ENCODE results near the gene AHCYL2.

AHCYL2 gene

DNA sequence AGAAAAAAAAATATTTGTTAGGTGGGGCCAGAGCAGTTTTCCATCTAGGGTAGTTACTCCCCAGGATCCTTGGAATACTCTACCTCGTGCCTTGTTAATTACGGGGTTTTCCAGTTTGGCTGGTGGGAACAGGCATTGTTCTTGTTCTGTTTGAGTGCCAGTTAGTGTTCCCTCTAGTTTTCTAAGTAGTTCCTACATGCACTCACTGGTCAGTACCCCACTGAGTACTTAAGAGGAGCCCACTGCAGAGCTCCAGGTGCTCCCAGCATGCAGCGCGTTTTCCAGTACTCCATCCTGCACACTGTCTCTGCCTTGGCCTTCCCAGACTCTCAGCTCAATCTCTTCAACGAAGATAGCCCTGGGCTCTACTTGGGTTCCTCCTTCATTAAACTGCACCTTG, 58.0 kb downstream of the AHCYL2 start:
- Histone ChIP-seq H3K9me3 (ENCODE audit: severe bottlenecking) (no peaks in the 10 kb centered on the region), H3K27me3 (ENCODE audit: insufficient read depth, low read depth, severe bottlenecking) (no peaks in the 10 kb centered on the region), H3K27ac (no peak overlapping the region), H3K36me3 (no peaks in the 10 kb centered on the region), H3K4me3 (ENCODE audit: low read depth, low read length) (no peak overlapping the region)
- no peak for DNase-seq
- TF ChIP-seq, protein P1, sequence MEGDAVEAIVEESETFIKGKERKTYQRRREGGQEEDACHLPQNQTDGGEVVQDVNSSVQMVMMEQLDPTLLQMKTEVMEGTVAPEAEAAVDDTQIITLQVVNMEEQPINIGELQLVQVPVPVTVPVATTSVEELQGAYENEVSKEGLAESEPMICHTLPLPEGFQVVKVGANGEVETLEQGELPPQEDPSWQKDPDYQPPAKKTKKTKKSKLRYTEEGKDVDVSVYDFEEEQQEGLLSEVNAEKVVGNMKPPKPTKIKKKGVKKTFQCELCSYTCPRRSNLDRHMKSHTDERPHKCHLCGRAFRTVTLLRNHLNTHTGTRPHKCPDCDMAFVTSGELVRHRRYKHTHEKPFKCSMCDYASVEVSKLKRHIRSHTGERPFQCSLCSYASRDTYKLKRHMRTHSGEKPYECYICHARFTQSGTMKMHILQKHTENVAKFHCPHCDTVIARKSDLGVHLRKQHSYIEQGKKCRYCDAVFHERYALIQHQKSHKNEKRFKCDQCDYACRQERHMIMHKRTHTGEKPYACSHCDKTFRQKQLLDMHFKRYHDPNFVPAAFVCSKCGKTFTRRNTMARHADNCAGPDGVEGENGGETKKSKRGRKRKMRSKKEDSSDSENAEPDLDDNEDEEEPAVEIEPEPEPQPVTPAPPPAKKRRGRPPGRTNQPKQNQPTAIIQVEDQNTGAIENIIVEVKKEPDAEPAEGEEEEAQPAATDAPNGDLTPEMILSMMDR (IDR thresholded peaks at IDR 0.05; ENCODE audit: low read depth, low read length) = no peak

DNA sequence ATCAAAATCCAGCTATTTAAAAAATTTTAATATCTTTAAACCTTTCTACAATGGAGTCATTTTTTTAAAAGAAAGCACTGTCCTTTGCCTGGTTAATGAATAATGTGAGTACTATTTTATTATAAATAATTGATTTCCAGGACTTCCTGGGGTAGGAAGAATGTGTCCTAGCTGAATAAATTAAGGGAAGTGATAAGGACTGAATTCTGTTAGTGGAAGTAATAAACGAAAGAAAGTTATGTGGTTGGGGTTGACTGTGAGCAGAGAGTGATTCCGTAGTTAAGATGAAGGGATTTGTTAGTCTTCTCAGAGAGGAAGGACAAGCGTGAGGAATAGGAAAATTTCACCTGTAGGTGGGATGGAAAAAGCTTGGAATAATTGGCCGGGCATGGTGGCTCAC, 59.1 kb downstream of the AHCYL2 start:
- Histone ChIP-seq H3K4me3 (ENCODE audit: low read depth, low read length) (no peak overlapping the region), H3K27ac (no peak overlapping the region), H3K9me3 (ENCODE audit: severe bottlenecking) (no peaks in the 10 kb centered on the region), H3K27me3 (ENCODE audit: insufficient read depth, low read depth, severe bottlenecking) (no peaks in the 10 kb centered on the region), H3K36me3 (no peaks in the 10 kb centered on the region)
- DNase-seq = no peak
- TF ChIP-seq, protein P1 (IDR thresholded peaks at IDR 0.05; ENCODE audit: low read depth, low read length) = no peak

DNA sequence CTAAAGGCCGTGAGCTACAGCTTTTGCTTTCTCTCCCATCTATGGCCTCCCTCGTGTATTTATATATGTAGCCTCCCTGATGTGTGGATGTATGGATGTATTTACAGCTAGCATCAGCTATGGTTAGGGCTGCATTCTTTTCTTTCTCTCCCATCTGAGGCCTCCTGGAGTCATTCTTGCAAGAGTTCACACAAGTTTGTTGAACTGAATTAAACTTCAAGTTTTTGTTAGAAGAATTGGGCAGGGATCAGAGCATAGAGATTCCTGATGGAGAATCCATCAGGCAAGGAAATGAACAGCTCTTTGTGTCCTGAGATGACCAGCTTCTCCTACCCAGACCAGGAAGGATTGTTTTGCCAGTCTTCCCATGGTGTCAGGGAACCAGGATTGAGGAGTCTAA, 60.3 kb downstream of the AHCYL2 start:
- Histone ChIP-seq H3K36me3 (no peaks in the 10 kb centered on the region), H3K9me3 (ENCODE audit: severe bottlenecking) (no peaks in the 10 kb centered on the region), H3K27me3 (ENCODE audit: insufficient read depth, low read depth, severe bottlenecking) (no peaks in the 10 kb centered on the region), H3K4me3 (ENCODE audit: low read depth, low read length) (no peak overlapping the region), H3K27ac (no peak overlapping the region)
- DNase-seq = no peak
- TF ChIP-seq, protein P1 (IDR thresholded peaks at IDR 0.05; ENCODE audit: low read depth, low read length) = no peak

DNA sequence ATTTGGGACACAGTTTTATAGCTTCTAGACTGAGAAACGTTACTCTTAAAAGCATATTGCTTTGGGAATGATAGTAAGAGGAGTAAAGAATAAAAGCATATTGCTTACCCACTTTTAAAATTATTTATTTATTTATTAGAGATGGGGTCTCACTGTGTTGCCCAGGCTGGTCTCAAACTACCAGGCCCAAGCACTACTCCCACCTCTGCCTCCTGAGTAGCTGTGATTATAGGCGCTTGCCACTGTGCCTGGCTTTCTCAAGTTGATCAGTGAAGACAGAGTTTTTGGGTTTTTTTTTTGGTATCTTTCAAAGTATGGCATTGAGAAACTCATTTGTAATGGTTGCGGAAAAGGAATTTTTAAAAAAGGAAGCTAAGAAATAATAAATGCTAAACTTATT, 68.0 kb downstream of the AHCYL2 start:
- no peak overlapping the region for H3K4me3 ChIP-seq (ENCODE audit: low read depth, low read length)
- no peak for DNase-seq
- H3K27me3 ChIP-seq (ENCODE audit: insufficient read depth, low read depth, severe bottlenecking) = no peaks in the 10 kb centered on the region
- H3K9me3 ChIP-seq (ENCODE audit: severe bottlenecking) = no peaks in the 10 kb centered on the region
- TF ChIP-seq, protein P1 (IDR thresholded peaks at IDR 0.05; ENCODE audit: low read depth, low read length) = no peak
- no peak overlapping the region for H3K27ac ChIP-seq
- no peaks in the 10 kb centered on the region for H3K36me3 ChIP-seq

DNA sequence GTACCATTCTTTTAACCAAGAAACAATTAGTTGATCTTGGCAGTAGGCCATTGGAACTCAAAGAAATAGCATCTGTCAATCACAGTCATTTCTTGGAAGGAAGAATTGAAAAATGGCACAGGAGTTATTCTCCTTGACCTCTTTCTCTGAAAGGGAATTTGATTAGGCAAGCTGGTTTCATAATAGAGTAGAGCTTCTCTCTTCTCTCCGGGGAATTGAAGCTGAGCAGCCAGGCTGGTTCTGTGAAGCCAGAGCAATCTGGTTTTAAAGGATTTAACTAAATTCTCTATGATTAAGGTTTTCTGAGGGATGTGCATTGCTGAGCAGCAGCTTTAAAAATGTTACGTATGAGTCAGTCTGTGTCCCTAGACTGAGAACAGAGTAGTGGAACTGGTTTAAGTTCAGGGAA, 70.2 kb downstream of the AHCYL2 start:
- H3K36me3 ChIP-seq = no peaks in the 10 kb centered on the region
- peak; percentile 14 for DNase-seq
- no peaks in the 10 kb centered on the region for H3K27me3 ChIP-seq (ENCODE audit: insufficient read depth, low read depth, severe bottlenecking)
- H3K9me3 ChIP-seq (ENCODE audit: severe bottlenecking) = no peaks in the 10 kb centered on the region
- TF ChIP-seq, protein P1 (IDR thresholded peaks at IDR 0.05; ENCODE audit: low read depth, low read length) = no peak
- H3K27ac ChIP-seq = no peak overlapping the region
- H3K4me3 ChIP-seq (ENCODE audit: low read depth, low read length) = no peak overlapping the region

DNA sequence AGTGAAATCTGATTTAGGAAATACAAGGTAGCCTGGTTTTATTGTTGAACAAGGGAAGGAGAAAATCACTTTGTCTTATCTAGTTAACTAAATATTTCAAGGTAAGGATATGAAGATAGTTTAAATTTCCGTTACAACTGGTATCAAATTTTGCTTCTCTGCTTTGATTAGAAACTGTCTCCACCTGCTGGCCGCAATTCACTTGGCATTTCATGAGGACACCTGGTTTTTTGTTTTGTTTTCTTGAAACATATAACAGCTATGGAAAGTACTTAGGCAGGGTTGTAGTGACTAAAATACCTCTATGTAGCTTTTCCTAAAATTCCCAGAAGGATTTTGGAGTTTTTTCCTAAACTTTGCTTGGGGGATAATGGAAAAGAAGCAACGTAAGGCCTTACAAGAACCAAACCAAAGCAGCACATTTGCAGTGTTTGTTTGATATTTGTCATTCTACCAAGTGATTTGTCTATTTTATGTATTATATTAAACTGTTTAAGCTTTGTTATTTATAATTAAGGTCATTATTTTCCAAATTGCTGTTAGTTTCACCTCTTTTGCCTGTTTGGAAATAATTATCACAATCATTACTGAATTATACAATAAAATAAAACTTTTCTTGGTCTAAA, 73.6 kb downstream of the AHCYL2 start:
- Histone ChIP-seq H3K27ac (no peak overlapping the region), H3K9me3 (ENCODE audit: severe bottlenecking) (peaks cover 3% of the 10 kb centered on the region), H3K36me3 (no peaks in the 10 kb centered on the region), H3K27me3 (ENCODE audit: insufficient read depth, low read depth, severe bottlenecking) (no peaks in the 10 kb centered on the region), H3K4me3 (ENCODE audit: low read depth, low read length) (no peak overlapping the region)
- peak; percentile 45 for DNase-seq
- TF ChIP-seq, protein P1 (IDR thresholded peaks at IDR 0.05; ENCODE audit: low read depth, low read length) = peak; percentile 58
